ENCODE data around the gene NRXN2. TPM values are rescaled to one million over a fixed set of nuclear protein-coding genes. Genes with fewer than 3 reads are reported as not detected.

Gene NRXN2
- polyA plus RNA-seq, 1 of the 3 experiments (the other 2 are of a cell fraction) = 0.15 TPM

DNA sequence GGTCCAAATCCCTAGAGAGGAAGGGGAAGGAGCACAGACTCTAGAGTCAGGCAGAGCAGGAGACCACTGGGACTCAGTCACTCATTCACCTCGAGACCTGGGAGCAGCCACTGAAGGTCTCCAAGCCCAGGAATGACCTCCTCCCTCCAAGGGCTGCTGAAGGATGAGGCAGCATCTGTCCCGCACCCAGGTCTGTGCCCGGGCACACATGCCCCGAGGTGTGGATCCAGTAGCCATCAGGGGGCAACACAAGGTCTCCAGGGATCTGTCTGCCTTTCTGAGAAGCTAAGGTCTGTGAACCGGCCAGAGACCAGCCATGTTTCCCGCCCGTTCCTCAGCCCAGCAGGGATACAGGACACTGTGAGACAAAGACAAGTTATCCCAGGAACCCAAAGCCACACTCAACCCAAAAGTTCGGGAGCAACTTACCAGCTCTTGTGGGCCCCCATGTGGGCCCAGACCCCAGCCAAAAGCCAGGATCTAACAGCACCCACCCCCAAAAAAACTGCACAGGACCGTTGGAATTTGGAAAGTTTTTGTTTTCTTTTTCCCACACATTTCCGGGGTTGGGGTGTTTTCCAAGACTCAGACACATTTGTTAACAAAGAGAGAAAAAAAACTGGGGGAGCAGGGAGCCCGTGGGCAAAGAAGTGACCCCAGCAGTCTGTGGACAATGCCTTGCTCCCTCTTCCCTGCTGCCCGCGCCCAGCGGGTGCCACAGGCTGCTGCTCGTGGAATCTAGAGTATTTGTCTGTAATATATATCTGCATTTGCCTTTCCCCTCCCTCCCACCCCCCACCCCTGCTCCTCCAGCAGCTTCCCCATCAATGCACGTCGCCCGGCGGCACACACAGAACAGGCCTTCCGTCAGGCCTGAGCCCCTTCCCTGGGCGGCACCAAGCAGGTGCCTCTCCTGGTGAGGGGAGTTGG is 117.1 kb downstream of the NRXN2 start:
- no peaks in the 10 kb centered on the region for H4K20me1 ChIP-seq (ENCODE audit: insufficient read depth)
- 59% methylated on average over 17 of the region's 21 CpGs for WGBS (ENCODE audit: low lambda C conversion rate)
- H3F3A ChIP-seq (replicated peaks; ENCODE audit: insufficient read depth) = no peaks in the 10 kb centered on the region
- ChIA-PET POLR2A (no interaction called here), CTCF (interaction anchor here (1.1 kb wide), 1 partner anchor 156 kb away, joined by 3 read pairs; no protein-coding TSS in a partner anchor)
- H2AFZ ChIP-seq (ENCODE audit: low read depth) = no peak overlapping the region
- no peak overlapping the region for H3K9ac ChIP-seq
- no peak overlapping the region for H3K27ac ChIP-seq (ENCODE audit: low read depth in 2 of 2, low read length in 1 of 2)
- no peak overlapping the region for H3K4me3 ChIP-seq (ENCODE audit: low read depth in 2 of 2, low read length in 1 of 2)
- no peaks in the 10 kb centered on the region for H3K79me2 ChIP-seq (ENCODE audit: insufficient read depth)
- H3K27me3 ChIP-seq (ENCODE audit: insufficient read depth) = 0 out of 2 replicates have a peak, but pooled peaks cover 5% of the 10 kb centered on the region
- DNase-seq = no peak
- H3K36me3 ChIP-seq (replicated peaks in 1 of 2; ENCODE audit: control insufficient read depth in 1 of 2, insufficient read depth in 2 of 2, low read length in 1 of 2) = no peaks in the 10 kb centered on the region
- no peaks in the 10 kb centered on the region; a peak in 1 of 4 replicates for H3K4me1 ChIP-seq (ENCODE audit: control insufficient read depth in 1 of 2, insufficient read depth in 2 of 2, low read depth in 1 of 2, low read length in 1 of 2)
- no peaks in the 10 kb centered on the region for H3K9me2 ChIP-seq
- no peak overlapping the region for H3K4me2 ChIP-seq
- H3K9me3 ChIP-seq = no peaks in the 10 kb centered on the region
- TF ChIP-seq CHD2 (IDR thresholded peaks at IDR 0.05; ENCODE audit: low read length, partially characterized antibody) (no peak), FOXM1 (IDR thresholded peaks at IDR 0.05; ENCODE audit: low read depth) (no peak), FOSL2 (IDR thresholded peaks at IDR 0.05; ENCODE audit: borderline replicate concordance, low read depth) (no peak), MXI1 (IDR thresholded peaks at IDR 0.05; ENCODE audit: low read depth, low read length) (no peak), YY1 (IDR thresholded peaks at IDR 0.05; ENCODE audit: low read depth) (no peak), TEAD4 (IDR thresholded peaks at IDR 0.05; ENCODE audit: borderline replicate concordance, insufficient read depth) (no peak), NRF1 (IDR thresholded peaks at IDR 0.05; ENCODE audit: low read depth, low read length) (no peak)
- TF ChIP-seq, protein P1, sequence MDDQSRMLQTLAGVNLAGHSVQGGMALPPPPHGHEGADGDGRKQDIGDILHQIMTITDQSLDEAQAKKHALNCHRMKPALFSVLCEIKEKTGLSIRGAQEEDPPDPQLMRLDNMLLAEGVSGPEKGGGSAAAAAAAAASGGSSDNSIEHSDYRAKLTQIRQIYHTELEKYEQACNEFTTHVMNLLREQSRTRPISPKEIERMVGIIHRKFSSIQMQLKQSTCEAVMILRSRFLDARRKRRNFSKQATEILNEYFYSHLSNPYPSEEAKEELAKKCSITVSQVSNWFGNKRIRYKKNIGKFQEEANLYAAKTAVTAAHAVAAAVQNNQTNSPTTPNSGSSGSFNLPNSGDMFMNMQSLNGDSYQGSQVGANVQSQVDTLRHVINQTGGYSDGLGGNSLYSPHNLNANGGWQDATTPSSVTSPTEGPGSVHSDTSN (IDR thresholded peaks at IDR 0.05) = no peak

DNA sequence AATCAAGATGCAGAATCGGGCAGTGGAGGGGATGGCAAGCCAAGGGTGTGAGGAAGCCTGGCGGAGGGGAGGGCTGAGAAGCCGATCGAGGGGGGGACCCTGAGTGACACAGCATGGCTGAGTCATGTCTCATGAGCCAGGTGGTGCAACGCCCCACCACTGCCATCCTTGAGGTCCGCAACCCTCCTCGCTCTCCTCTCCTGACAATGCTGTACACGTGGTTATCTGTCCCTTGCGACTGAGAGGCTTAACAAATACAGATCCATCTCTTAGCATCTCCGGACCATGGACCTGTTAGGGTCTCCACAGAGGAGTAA is 117.8 kb downstream of the NRXN2 start:
- CTCF ChIA-PET = interaction anchor here (1.2 to 1.6 kb wide), 2 partner anchors 39 to 44 kb away, joined by 3 to 7 read pairs; no protein-coding TSS in a partner anchor
- H3K27ac ChIP-seq (ENCODE audit: low read depth in 2 of 2, low read length in 1 of 2) = no peak overlapping the region
- H3K79me2 ChIP-seq (ENCODE audit: insufficient read depth) = no peaks in the 10 kb centered on the region
- H3K4me2 ChIP-seq = no peak overlapping the region
- POLR2A ChIA-PET = no interaction called here
- TF ChIP-seq JUND (IDR thresholded peaks at IDR 0.05) (no peak), SMC3 (IDR thresholded peaks at IDR 0.05; ENCODE audit: low read depth, low read length) (no peak), RFX5 (IDR thresholded peaks at IDR 0.05; ENCODE audit: low read length) (no peak), GABPA (IDR thresholded peaks at IDR 0.05; ENCODE audit: low read depth) (no peak), NFIC (IDR thresholded peaks at IDR 0.05; ENCODE audit: borderline replicate concordance) (no peak)
- TF ChIP-seq, protein P2, sequence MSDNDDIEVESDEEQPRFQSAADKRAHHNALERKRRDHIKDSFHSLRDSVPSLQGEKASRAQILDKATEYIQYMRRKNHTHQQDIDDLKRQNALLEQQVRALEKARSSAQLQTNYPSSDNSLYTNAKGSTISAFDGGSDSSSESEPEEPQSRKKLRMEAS (IDR thresholded peaks at IDR 0.05; ENCODE audit: low read depth) = no peak
- TF ChIP-seq, protein P3, sequence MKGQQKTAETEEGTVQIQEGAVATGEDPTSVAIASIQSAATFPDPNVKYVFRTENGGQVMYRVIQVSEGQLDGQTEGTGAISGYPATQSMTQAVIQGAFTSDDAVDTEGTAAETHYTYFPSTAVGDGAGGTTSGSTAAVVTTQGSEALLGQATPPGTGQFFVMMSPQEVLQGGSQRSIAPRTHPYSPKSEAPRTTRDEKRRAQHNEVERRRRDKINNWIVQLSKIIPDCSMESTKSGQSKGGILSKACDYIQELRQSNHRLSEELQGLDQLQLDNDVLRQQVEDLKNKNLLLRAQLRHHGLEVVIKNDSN (IDR thresholded peaks at IDR 0.05; ENCODE audit: borderline replicate concordance, low read depth) = no peak
- 44% methylated on average over 10 of the region's 10 CpGs for WGBS (ENCODE audit: low lambda C conversion rate)
- no peak overlapping the region for H3K4me3 ChIP-seq (ENCODE audit: low read depth in 2 of 2, low read length in 1 of 2)
- no peak for DNase-seq
- H3K9ac ChIP-seq = no peak overlapping the region
- no peaks in the 10 kb centered on the region; a peak in 1 of 4 replicates for H3K4me1 ChIP-seq (ENCODE audit: control insufficient read depth in 1 of 2, insufficient read depth in 2 of 2, low read depth in 1 of 2, low read length in 1 of 2)
- no peaks in the 10 kb centered on the region for H3K9me2 ChIP-seq
- H3K36me3 ChIP-seq (replicated peaks in 1 of 2; ENCODE audit: control insufficient read depth in 1 of 2, insufficient read depth in 2 of 2, low read length in 1 of 2) = no peaks in the 10 kb centered on the region
- H4K20me1 ChIP-seq (ENCODE audit: insufficient read depth) = no peaks in the 10 kb centered on the region
- 0 out of 2 replicates have a peak, but pooled peaks cover 5% of the 10 kb centered on the region for H3K27me3 ChIP-seq (ENCODE audit: insufficient read depth)
- H2AFZ ChIP-seq (ENCODE audit: low read depth) = no peak overlapping the region
- H3F3A ChIP-seq (replicated peaks; ENCODE audit: insufficient read depth) = no peaks in the 10 kb centered on the region
- no peaks in the 10 kb centered on the region for H3K9me3 ChIP-seq
